Astrocyte (in vitro differentiated cells and primary cell): ENCODE results near the gene SHROOM3.

Experiments
- EZH2 ChIP-seq: IDR thresholded peaks from 2 replicates; pipeline ENCODE4 v1.6.1; 2012; ENCODE audit warnings: mild to moderate bottlenecking, low read length, inconsistent platforms; ENCODE audit not compliant: insufficient read depth
- TF ChIP-seq, protein P1 (sequence below): IDR thresholded peaks from 2 replicates; pipeline ENCODE4 v1.5.1; 2011; ENCODE audit warnings: low read depth, mild to moderate bottlenecking, inconsistent platforms, low read length, moderate library complexity; ENCODE audit not compliant: insufficient read depth

DNA sequence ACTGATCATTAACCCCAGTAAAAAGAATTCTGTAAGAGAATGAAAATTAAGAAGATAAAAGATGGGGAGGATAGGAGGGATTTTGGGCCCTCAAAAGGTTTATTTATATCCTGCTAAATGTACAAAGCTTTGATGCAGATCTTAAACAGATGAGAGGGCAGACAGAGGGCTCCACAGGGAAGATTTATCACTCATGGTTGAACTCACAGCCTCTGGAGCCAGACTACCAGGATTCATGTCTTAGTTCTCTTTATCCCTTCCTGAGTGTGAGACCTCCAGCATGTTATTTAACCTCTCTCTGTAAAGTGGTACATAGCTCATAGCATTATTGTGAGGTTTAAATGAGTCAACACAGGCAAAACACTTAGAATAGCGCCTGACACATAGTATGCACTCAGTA is 388.5 kb downstream of the SHROOM3 start:
- TF ChIP-seq, protein P1, sequence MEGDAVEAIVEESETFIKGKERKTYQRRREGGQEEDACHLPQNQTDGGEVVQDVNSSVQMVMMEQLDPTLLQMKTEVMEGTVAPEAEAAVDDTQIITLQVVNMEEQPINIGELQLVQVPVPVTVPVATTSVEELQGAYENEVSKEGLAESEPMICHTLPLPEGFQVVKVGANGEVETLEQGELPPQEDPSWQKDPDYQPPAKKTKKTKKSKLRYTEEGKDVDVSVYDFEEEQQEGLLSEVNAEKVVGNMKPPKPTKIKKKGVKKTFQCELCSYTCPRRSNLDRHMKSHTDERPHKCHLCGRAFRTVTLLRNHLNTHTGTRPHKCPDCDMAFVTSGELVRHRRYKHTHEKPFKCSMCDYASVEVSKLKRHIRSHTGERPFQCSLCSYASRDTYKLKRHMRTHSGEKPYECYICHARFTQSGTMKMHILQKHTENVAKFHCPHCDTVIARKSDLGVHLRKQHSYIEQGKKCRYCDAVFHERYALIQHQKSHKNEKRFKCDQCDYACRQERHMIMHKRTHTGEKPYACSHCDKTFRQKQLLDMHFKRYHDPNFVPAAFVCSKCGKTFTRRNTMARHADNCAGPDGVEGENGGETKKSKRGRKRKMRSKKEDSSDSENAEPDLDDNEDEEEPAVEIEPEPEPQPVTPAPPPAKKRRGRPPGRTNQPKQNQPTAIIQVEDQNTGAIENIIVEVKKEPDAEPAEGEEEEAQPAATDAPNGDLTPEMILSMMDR, result no peak
- TF ChIP-seq EZH2, result no peak
